HG02610 (cell line): ENCODE results near the gene ASPG.

Experiments
- ATAC-seq: cut with Tn5 transposase; IDR thresholded peaks from one replicate; pipeline ENCODE4 v1.9.1; 2021; ENCODE audit warnings: mild to moderate bottlenecking, moderate library complexity; ENCODE audit not compliant: unreplicated experiment

Gene ASPG

GRCh38 chr14:104104076-104104901 lies 18.8 kb downstream of the ASPG start:
- no peak for ATAC-seq

GRCh38 chr14:104105071-104105821 lies 19.7 kb downstream of the ASPG start:
- no peak for ATAC-seq

GRCh38 chr14:104105822-104106470 lies 20.4 kb downstream of the ASPG start:
- ATAC-seq, result no peak

- no peak for ATAC-seq
Observed at GRCh38 chr14:104106471-104106991, 21.0 kb downstream of the ASPG start.

GRCh38 chr14:104107101-104107581 lies 21.6 kb downstream of the ASPG start:
- ATAC-seq, result no peak

GRCh38 chr14:104107611-104108569 lies 22.4 kb downstream of the ASPG start:
- ATAC-seq, result no peak

GRCh38 chr14:104108570-104109541 lies 23.4 kb downstream of the ASPG start:
- ATAC-seq, result no peak

GRCh38 chr14:104109731-104110361 lies 24.3 kb downstream of the ASPG start:
- ATAC-seq, result no peak

- no peak for ATAC-seq
Observed at GRCh38 chr14:104110491-104111209, 25.1 kb downstream of the ASPG start.

GRCh38 chr14:104111301-104112112 lies 26.0 kb downstream of the ASPG start:
- ATAC-seq, result no peak

- ATAC-seq, result no peak
Observed at GRCh38 chr14:104112113-104112505, 26.6 kb downstream of the ASPG start.

- no peak for ATAC-seq
Observed at GRCh38 chr14:104112609-104113571, 27.4 kb downstream of the ASPG start.

GRCh38 chr14:104113631-104114420 lies 28.3 kb downstream of the ASPG start:
- no peak for ATAC-seq

- ATAC-seq, result no peak
Observed at GRCh38 chr14:104114421-104115130, 29.1 kb downstream of the ASPG start.
